H9 (cell line): ENCODE data around the gene MAPK7. TPM values are rescaled to one million over a fixed set of nuclear protein-coding genes. Genes with fewer than 3 reads are reported as not detected.

Experiments
- DNase-seq: peaks from one replicate; pipeline ENCODE4 v3.0.0-alpha.2; 2017
- H2AFZ ChIP-seq: one replicate; pipeline ENCODE4 v1.6.1; 2013; ENCODE audit warnings: mild to moderate bottlenecking, low read length, control low read depth, moderate library complexity
- H2AK5ac ChIP-seq: 2 replicates; pipeline ENCODE4 v1.6.1; 2013; ENCODE audit warnings: low read length, control low read depth, mixed read lengths; ENCODE audit not compliant: insufficient read length
- H2BK120ac ChIP-seq: one replicate; pipeline ENCODE4 v1.6.1; 2013; ENCODE audit warnings: low read depth, mild to moderate bottlenecking, low read length, control low read depth, inconsistent platforms; ENCODE audit not compliant: poor library complexity, severe bottlenecking
- H2BK12ac ChIP-seq: 2 replicates; pipeline ENCODE4 v1.6.1; 2013; ENCODE audit warnings: low read length, control low read depth, mixed read lengths, low read depth; ENCODE audit not compliant: insufficient read length
- H2BK15ac ChIP-seq: 2 replicates; pipeline ENCODE4 v1.6.1; 2013; ENCODE audit warnings: low read depth, low read length, control low read depth
- H2BK20ac ChIP-seq: one replicate; pipeline ENCODE4 v1.6.1; 2013; ENCODE audit warnings: low read depth, mild to moderate bottlenecking, low read length, control low read depth, inconsistent platforms; ENCODE audit not compliant: poor library complexity, severe bottlenecking
- H2BK5ac ChIP-seq: 2 replicates; pipeline ENCODE4 v1.6.1; 2013; ENCODE audit warnings: low read length, control low read depth, mixed read lengths; ENCODE audit not compliant: insufficient read length
- H3K14ac ChIP-seq: 2 replicates; pipeline ENCODE4 v1.6.1; 2013; ENCODE audit warnings: low read length, control low read depth; ENCODE audit not compliant: insufficient read depth
- H3K18ac ChIP-seq: 2 replicates; pipeline ENCODE4 v1.6.1; 2013; ENCODE audit warnings: low read depth, mild to moderate bottlenecking, mixed read lengths, low read length, control low read depth; ENCODE audit not compliant: insufficient read length
- H3K23ac ChIP-seq: 2 replicates; pipeline ENCODE4 v1.6.1; 2013; ENCODE audit warnings: low read length, control low read depth, mixed read lengths, low read depth; ENCODE audit not compliant: insufficient read length
- H3K23me2 ChIP-seq: 2 replicates; pipeline ENCODE4 v1.6.1; 2013; ENCODE audit warnings: low read depth, mild to moderate bottlenecking, mixed read lengths, low read length, control low read depth; ENCODE audit not compliant: insufficient read length, poor library complexity, severe bottlenecking
- H3K27ac ChIP-seq: 2 replicates; pipeline ENCODE4 v1.5.1; 2013; ENCODE audit warnings: low read length, control low read depth, mixed read lengths, low read depth; ENCODE audit not compliant: insufficient read length
- H3K27me3 ChIP-seq: 2 replicates; pipeline ENCODE4 v1.6.1; 2013; ENCODE audit warnings: low read length, control low read depth, inconsistent platforms; ENCODE audit not compliant: insufficient read depth
- H3K4ac ChIP-seq: 2 replicates; pipeline ENCODE4 v1.6.1; 2013; ENCODE audit warnings: low read depth, mild to moderate bottlenecking, control low read depth, inconsistent platforms, low read length, moderate library complexity
- H3K4me1 ChIP-seq: 2 replicates; pipeline ENCODE4 v1.6.1; 2013; ENCODE audit warnings: low read length, control low read depth, inconsistent platforms; ENCODE audit not compliant: insufficient read depth
- H3K4me2 ChIP-seq: 2 replicates; pipeline ENCODE4 v1.6.1; 2013; ENCODE audit warnings: low read length, control low read depth, mixed read lengths; ENCODE audit not compliant: insufficient read length, insufficient read depth
- H3K56ac ChIP-seq: 2 replicates; pipeline ENCODE4 v1.6.1; 2013; ENCODE audit warnings: low read depth, mild to moderate bottlenecking, mixed read lengths, low read length, control low read depth; ENCODE audit not compliant: insufficient read length
- H3K79me1 ChIP-seq: 2 replicates; pipeline ENCODE4 v1.6.1; 2013; ENCODE audit warnings: low read depth, mild to moderate bottlenecking, moderate library complexity, low read length, control low read depth, inconsistent platforms; ENCODE audit not compliant: insufficient read depth, poor library complexity, severe bottlenecking
- H3K79me2 ChIP-seq: 2 replicates; pipeline ENCODE4 v1.6.1; 2013; ENCODE audit warnings: low read length, control low read depth, inconsistent platforms; ENCODE audit not compliant: insufficient read depth
- H3K9ac ChIP-seq: 2 replicates; pipeline ENCODE4 v1.6.1; 2013; ENCODE audit warnings: low read length, control low read depth, mixed read lengths; ENCODE audit not compliant: insufficient read length; ENCODE audit errors: extremely low read depth
- H3K9me3 ChIP-seq: one replicate; pipeline ENCODE4 v1.6.1; 2013; ENCODE audit warnings: low read depth, low read length, inconsistent platforms; ENCODE audit not compliant: control insufficient read depth
- H3T11ph ChIP-seq: one replicate; pipeline ENCODE4 v1.6.1; 2013; ENCODE audit warnings: mild to moderate bottlenecking, low read length, control low read depth, inconsistent platforms
- H4K20me1 ChIP-seq: one replicate; pipeline ENCODE4 v1.6.1; 2013; ENCODE audit not compliant: control insufficient read depth, insufficient read length, insufficient read depth
- H4K5ac ChIP-seq: 2 replicates; pipeline ENCODE4 v1.6.1; 2013; ENCODE audit warnings: low read depth, mild to moderate bottlenecking, mixed read lengths, low read length, control low read depth; ENCODE audit not compliant: insufficient read length
- H4K8ac ChIP-seq: replicated peaks from 2 replicates; pipeline ENCODE4 v1.6.1; 2013; ENCODE audit warnings: low read length, control low read depth, mixed read lengths, low read depth; ENCODE audit not compliant: insufficient read length
- H4K91ac ChIP-seq: 2 replicates; pipeline ENCODE4 v1.6.1; 2013; ENCODE audit warnings: low read depth, mild to moderate bottlenecking, moderate library complexity, mixed read lengths, low read length, control low read depth; ENCODE audit not compliant: insufficient read length
- H3K27ac Mint-ChIP-seq, 3 experiments: 2 replicates in 2 of 3; 3 replicates in 1 of 3; pipeline ENCODE4 v1.8.0; 2020 to 2021; ENCODE audit warnings: mixed read lengths in 3 of 3, mild to moderate bottlenecking in 1 of 3, moderate library complexity in 1 of 3
- H3K27me3 Mint-ChIP-seq: 2 replicates; pipeline ENCODE4 v1.8.0; 2021; ENCODE audit warnings: low read depth, mild to moderate bottlenecking, moderate library complexity, mixed read lengths
- H3K36me3 Mint-ChIP-seq, 3 experiments: 2 replicates in 2 of 3; 3 replicates in 1 of 3; pipeline ENCODE4 v1.8.0; 2020 to 2021; ENCODE audit warnings: low read depth in 3 of 3, mixed read lengths in 3 of 3; ENCODE audit not compliant: insufficient read depth in 1 of 3
- H3K4me1 Mint-ChIP-seq, 2 experiments: 2 replicates each; pipeline ENCODE4 v1.8.0; 2020; ENCODE audit warnings: mixed read lengths in 2 of 2
- H3K4me3 Mint-ChIP-seq, 2 experiments: 2 replicates in 1 of 2; 3 replicates in 1 of 2; pipeline ENCODE4 v1.8.0; 2020 to 2021; ENCODE audit warnings: mild to moderate bottlenecking in 2 of 2, mixed read lengths in 2 of 2, moderate library complexity in 1 of 2
- H3K9me3 Mint-ChIP-seq, 2 experiments: 2 replicates in 1 of 2; 3 replicates in 1 of 2; pipeline ENCODE4 v1.8.0; 2020; ENCODE audit warnings: mild to moderate bottlenecking in 2 of 2, mixed read lengths in 2 of 2, moderate library complexity in 1 of 2
- WGBS: extraction: QIAGEN DNeasy Blood & Tissue Kit; methylation state at CpG from one replicate; pipeline ENCODE4 v1.1.7; 2013; ENCODE audit warnings: missing lambda C conversion rate, low lambda C conversion rate, mixed read lengths; ENCODE audit not compliant: insufficient read length; ENCODE audit errors: extremely low coverage; 5-methylcytosine and 5-hydroxymethylcytosine counted together
- total RNA-seq: library from RNA; stranded (reverse); gene quantifications from 2 replicates; pipeline ENCODE4 v1.2.1, GENCODE V29; 2021
- TF ChIP-seq, protein P1 (sequence below): fragments of 200-600 bp; sonication (generic); conservative IDR thresholded peaks from 3 replicates; pipeline ENCODE4 v1.8.0; 2021; ENCODE audit warnings: antibody characterized with exemption, mild to moderate bottlenecking

The MAPK7 gene
- total RNA-seq, 1 experiment from 2014 or later = 43.8 TPM

DNA sequence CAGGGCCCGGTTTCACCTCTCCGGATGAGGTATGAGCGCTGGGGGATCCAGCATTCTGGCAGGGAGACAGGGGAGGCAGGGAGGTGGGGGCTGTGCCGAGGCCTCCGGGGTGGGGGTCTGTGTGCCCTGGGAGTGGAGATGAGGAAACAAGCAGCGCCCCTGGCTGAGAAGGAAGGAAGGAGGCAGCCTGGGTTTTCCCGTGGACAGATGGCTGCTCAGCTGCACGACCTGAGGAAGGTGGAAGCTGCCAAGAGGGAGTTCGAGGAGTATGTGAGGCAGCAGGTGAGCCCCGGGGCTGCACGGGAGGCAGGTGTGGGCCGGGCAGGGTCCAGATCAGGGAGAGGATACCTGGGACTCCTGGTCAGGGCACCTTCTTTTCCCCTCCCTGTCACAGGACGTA is 37.0 kb downstream of the MAPK7 start:
- Histone ChIP-seq H3K23me2 (no peaks in the 10 kb centered on the region), H4K8ac (no peak overlapping the region), H3K27me3 (no peaks in the 10 kb centered on the region), H3K79me2 (no peaks in the 10 kb centered on the region), H3K9me3 (no peaks in the 10 kb centered on the region), H3K56ac (no peak overlapping the region), H3K4me2 (no peak overlapping the region), H3K27ac (no peak overlapping the region), H3K18ac (no peak overlapping the region), H2AK5ac (no peak overlapping the region), H3K4ac (no peak overlapping the region), H3K9ac (no peak overlapping the region), H2BK15ac (no peak overlapping the region), H3K23ac (no peak overlapping the region), H2BK12ac (no peak overlapping the region), H3T11ph (no peak overlapping the region), H2BK5ac (no peak overlapping the region), H4K5ac (no peak overlapping the region), H3K79me1 (no peaks in the 10 kb centered on the region), H3K14ac (no peak overlapping the region), H2BK120ac (no peak overlapping the region), H2AFZ (no peak overlapping the region), H2BK20ac (no peak overlapping the region), H4K20me1 (no peaks in the 10 kb centered on the region), H4K91ac (no peak overlapping the region), H3K4me1 (no peaks in the 10 kb centered on the region)
- H3K27ac Mint-ChIP-seq = peak overlapping the region in 1 of 3 experiments; percentile 28; a peak in 1 of 7 replicates
- peak; percentile 39 for DNase-seq
- H3K27me3 Mint-ChIP-seq = peaks cover 8% of the 10 kb centered on the region
- peaks cover 10 to 27% of the 10 kb centered on the region in 2 experiments for H3K4me1 Mint-ChIP-seq
- WGBS = no CpG with 5 or more reads among the region's 13 CpGs
- no peaks in the 10 kb centered on the region for H3K36me3 Mint-ChIP-seq
- H3K4me3 Mint-ChIP-seq = no peak overlapping the region
- TF ChIP-seq, protein P1, sequence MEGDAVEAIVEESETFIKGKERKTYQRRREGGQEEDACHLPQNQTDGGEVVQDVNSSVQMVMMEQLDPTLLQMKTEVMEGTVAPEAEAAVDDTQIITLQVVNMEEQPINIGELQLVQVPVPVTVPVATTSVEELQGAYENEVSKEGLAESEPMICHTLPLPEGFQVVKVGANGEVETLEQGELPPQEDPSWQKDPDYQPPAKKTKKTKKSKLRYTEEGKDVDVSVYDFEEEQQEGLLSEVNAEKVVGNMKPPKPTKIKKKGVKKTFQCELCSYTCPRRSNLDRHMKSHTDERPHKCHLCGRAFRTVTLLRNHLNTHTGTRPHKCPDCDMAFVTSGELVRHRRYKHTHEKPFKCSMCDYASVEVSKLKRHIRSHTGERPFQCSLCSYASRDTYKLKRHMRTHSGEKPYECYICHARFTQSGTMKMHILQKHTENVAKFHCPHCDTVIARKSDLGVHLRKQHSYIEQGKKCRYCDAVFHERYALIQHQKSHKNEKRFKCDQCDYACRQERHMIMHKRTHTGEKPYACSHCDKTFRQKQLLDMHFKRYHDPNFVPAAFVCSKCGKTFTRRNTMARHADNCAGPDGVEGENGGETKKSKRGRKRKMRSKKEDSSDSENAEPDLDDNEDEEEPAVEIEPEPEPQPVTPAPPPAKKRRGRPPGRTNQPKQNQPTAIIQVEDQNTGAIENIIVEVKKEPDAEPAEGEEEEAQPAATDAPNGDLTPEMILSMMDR = no peak
- no peaks in the 10 kb centered on the region for H3K9me3 Mint-ChIP-seq
